DND-41 (cell line): Measurements from ENCODE around the gene ZNF644.
A peak's percentile ranks its signal among the peaks of the same experiment; 100 is the strongest.

ENCODE experiments used
- ATAC-seq: fragments of 200-7000 bp; cut with Tn5 transposase; 3 replicates; pipeline ENCODE4 v1.9.1; 2021; ENCODE audit warnings: low read depth; ENCODE audit not compliant: insufficient read depth
- DNase-seq: peaks from one replicate; pipeline ENCODE4 v3.0.0-alpha.2; 2020
- H2AFZ ChIP-seq: 2 replicates; pipeline ENCODE4 v1.6.0; 2012; ENCODE audit warnings: low read depth, low read length
- H3K27ac ChIP-seq: 2 replicates; pipeline ENCODE4 v1.5.1; 2012; ENCODE audit warnings: low read length, inconsistent platforms
- H3K27me3 ChIP-seq: fragments of 200-600 bp; sonication (generic); 2 replicates; pipeline ENCODE4 v1.6.0; 2012; ENCODE audit warnings: low read length, mild to moderate bottlenecking, inconsistent platforms; ENCODE audit not compliant: insufficient read depth, poor library complexity
- H3K36me3 ChIP-seq: 2 replicates; pipeline ENCODE4 v1.5.1; 2012; ENCODE audit warnings: low read length, inconsistent platforms; ENCODE audit not compliant: insufficient read depth
- H3K4me1 ChIP-seq: 2 replicates; pipeline ENCODE4 v1.5.1; 2012; ENCODE audit warnings: mild to moderate bottlenecking, low read length; ENCODE audit not compliant: insufficient read depth
- H3K4me2 ChIP-seq: 2 replicates; pipeline ENCODE4 v1.6.0; 2012; ENCODE audit warnings: mild to moderate bottlenecking, moderate library complexity, low read length, inconsistent platforms; ENCODE audit not compliant: insufficient read depth
- H3K4me3 ChIP-seq, 2 experiments: fragments of 200-600 bp in 1 of 2; shearing (Covaris generic) in 1 of 2; 2 replicates each; pipeline ENCODE4 v1.5.1; 2012 to 2016; ENCODE audit warnings: inconsistent platforms in 2 of 2, low read length in 2 of 2, mild to moderate bottlenecking in 2 of 2, low read depth in 1 of 2, moderate library complexity in 1 of 2
- H3K79me2 ChIP-seq: 2 replicates; pipeline ENCODE4 v1.6.0; 2012; ENCODE audit warnings: low read length, inconsistent platforms; ENCODE audit not compliant: insufficient read depth
- H3K9ac ChIP-seq: 2 replicates; pipeline ENCODE4 v1.6.0; 2012; ENCODE audit warnings: low read depth, mild to moderate bottlenecking, inconsistent platforms, low read length, moderate library complexity
- H3K9me3 ChIP-seq: 2 replicates; pipeline ENCODE4 v1.5.1; 2012; ENCODE audit warnings: low read length, moderate library complexity, mild to moderate bottlenecking, inconsistent platforms; ENCODE audit not compliant: insufficient read depth, severe bottlenecking
- H4K20me1 ChIP-seq: 2 replicates; pipeline ENCODE4 v1.6.0; 2012; ENCODE audit warnings: low read length; ENCODE audit not compliant: insufficient read depth
- EZH2 ChIP-seq: IDR thresholded peaks from 3 replicates; pipeline ENCODE4 v1.6.1; 2012; ENCODE audit warnings: borderline replicate concordance, low read depth, mild to moderate bottlenecking, moderate library complexity, low read length, inconsistent platforms; ENCODE audit not compliant: severe bottlenecking
- TF ChIP-seq, protein P1 (sequence below): IDR thresholded peaks from 2 replicates; pipeline ENCODE4 v1.5.1; 2012; ENCODE audit warnings: borderline replicate concordance, low read length, moderate library complexity, mild to moderate bottlenecking; ENCODE audit not compliant: poor library complexity, severe bottlenecking; ENCODE audit errors: extremely low read depth

The ZNF644 gene

DNA sequence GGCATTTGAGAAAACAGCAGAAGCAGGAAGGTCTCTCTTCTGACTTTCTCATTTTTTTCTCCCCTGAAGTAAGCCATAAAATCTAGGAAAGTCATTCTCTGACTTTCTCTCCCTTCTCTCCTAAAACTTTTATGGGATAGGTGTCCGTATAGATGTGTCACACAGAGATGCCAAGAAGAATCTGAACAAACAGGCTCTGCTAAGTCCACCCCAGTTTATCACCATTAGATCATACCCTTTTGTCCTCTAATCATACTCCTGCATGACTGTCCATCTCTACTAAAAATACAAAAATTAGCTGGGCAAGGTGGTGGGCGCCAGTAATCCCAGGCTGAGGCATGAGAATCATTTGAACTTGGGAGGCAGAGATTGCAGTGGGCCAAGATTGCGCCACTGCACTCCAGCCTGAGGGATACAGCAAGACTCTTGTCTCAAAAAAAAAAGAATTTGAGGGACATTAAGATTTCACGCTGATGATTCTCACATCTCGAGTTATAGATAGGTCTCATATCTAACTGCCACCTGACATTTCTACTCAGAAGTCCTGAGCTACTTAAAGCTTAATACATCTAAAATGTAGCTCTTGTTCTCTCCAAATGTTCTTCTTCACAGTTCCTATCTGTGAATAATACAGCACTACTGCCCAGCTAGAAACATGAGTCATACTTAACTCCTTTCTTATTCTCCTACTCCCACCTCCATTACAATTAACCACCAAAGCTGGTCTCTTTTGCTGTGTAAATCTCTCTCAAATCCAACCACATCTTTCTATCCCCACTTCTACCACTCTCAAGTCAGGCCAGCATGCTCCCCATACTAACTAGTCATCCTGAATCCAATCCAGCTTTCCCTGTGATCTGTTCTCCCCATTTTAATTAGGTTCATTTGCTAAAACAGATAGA is 47.7 kb downstream of the ZNF644 start:
- Histone ChIP-seq H3K9ac (no peak overlapping the region), H2AFZ (no peak overlapping the region), H3K79me2 (peaks cover 97% of the 10 kb centered on the region), H3K4me2 (no peak overlapping the region), H3K4me1 (no peaks in the 10 kb centered on the region), H3K27me3 (no peaks in the 10 kb centered on the region), H3K4me3 (no peak overlapping the region), H4K20me1 (peaks cover 25% of the 10 kb centered on the region; the same call in 1 of the 2 replicates), H3K36me3 (peaks cover 51% of the 10 kb centered on the region), H3K9me3 (no peaks in the 10 kb centered on the region), H3K27ac (no peak overlapping the region)
- ATAC-seq (peak; percentile 64), DNase-seq (no peak)
- TF ChIP-seq EZH2: no peak
- TF ChIP-seq, protein P1, sequence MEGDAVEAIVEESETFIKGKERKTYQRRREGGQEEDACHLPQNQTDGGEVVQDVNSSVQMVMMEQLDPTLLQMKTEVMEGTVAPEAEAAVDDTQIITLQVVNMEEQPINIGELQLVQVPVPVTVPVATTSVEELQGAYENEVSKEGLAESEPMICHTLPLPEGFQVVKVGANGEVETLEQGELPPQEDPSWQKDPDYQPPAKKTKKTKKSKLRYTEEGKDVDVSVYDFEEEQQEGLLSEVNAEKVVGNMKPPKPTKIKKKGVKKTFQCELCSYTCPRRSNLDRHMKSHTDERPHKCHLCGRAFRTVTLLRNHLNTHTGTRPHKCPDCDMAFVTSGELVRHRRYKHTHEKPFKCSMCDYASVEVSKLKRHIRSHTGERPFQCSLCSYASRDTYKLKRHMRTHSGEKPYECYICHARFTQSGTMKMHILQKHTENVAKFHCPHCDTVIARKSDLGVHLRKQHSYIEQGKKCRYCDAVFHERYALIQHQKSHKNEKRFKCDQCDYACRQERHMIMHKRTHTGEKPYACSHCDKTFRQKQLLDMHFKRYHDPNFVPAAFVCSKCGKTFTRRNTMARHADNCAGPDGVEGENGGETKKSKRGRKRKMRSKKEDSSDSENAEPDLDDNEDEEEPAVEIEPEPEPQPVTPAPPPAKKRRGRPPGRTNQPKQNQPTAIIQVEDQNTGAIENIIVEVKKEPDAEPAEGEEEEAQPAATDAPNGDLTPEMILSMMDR: no peak

DNA sequence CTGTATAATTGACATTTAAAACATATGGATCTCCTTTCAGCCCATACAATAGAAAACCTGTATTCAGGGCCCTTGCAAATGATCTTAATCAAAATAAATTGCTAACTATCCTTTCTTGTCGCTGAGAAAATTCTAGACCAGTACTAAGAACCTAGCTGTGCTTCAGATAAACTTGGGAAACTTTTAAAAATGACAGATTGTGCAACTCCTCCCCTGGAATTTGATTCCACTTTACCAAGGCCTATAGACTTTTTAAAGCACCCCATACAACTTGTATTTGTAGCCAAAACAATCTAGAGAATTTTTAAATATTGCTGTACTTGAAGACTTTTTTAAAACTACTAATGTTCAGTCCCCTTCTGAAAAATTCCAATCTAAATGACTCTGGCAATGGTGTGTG is 51.6 kb downstream of the ZNF644 start:
- no peak overlapping the region for H3K4me2 ChIP-seq
- no peak overlapping the region for H3K27ac ChIP-seq
- H3K27me3 ChIP-seq: no peaks in the 10 kb centered on the region
- DNase-seq (no peak), ATAC-seq (no peak)
- no peaks in the 10 kb centered on the region for H3K9me3 ChIP-seq
- H3K79me2 ChIP-seq: peaks cover 94% of the 10 kb centered on the region
- peaks cover 35% of the 10 kb centered on the region for H4K20me1 ChIP-seq
- H3K4me3 ChIP-seq: no peak overlapping the region
- H2AFZ ChIP-seq: no peak overlapping the region
- no peak for TF ChIP-seq EZH2
- TF ChIP-seq, protein P1: no peak
- no peaks in the 10 kb centered on the region for H3K4me1 ChIP-seq
- peaks cover 27% of the 10 kb centered on the region for H3K36me3 ChIP-seq
- H3K9ac ChIP-seq: no peak overlapping the region

DNA sequence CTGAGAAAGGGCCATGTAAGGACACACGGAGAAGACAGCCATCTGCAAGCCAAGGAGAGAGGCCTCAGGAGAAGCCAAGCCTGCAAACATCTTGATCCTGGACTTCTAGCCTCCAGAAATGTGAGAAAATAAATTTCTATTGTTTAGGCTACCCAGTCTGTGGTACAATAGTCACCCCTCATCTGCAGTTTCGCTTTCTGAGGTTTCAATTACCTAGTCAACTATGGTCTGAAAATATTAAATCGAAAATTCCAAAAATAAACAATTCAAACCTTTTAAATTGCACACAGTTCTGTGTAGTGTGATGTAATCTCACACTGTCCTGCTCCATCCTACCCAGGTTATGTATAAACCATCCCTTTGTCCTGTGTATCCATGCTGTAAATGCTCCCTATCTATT is 52.6 kb downstream of the ZNF644 start:
- Histone ChIP-seq H3K36me3 (peaks cover 27% of the 10 kb centered on the region), H3K9ac (no peak overlapping the region), H3K4me1 (no peaks in the 10 kb centered on the region), H3K27ac (no peak overlapping the region), H3K4me3 (no peak overlapping the region), H3K4me2 (no peak overlapping the region), H2AFZ (no peak overlapping the region), H3K79me2 (peaks cover 94% of the 10 kb centered on the region), H3K9me3 (no peaks in the 10 kb centered on the region), H4K20me1 (peaks cover 29% of the 10 kb centered on the region), H3K27me3 (no peaks in the 10 kb centered on the region)
- DNase-seq (no peak), ATAC-seq (no peak)
- no peak for TF ChIP-seq EZH2
- TF ChIP-seq, protein P1: no peak
